GM19099 (cell line): ENCODE measurements around the gene NF1.

Experiments used
- POLR2A ChIP-seq: IDR thresholded peaks from 3 replicates; pipeline ENCODE4 v1.6.1; 2011; ENCODE audit warnings: low read depth; ENCODE audit not compliant: insufficient read length; ENCODE audit errors: extremely low read depth

Gene NF1

GRCh38 chr17:31251970-31252328 lies 157.2 kb downstream of the NF1 start:
- no peak for TF ChIP-seq POLR2A

- TF ChIP-seq POLR2A, result no peak
Observed at GRCh38 chr17:31252741-31253140, 158.0 kb downstream of the NF1 start.

- TF ChIP-seq POLR2A, result no peak
Observed at GRCh38 chr17:31254654-31255053, 159.9 kb downstream of the NF1 start.

GRCh38 chr17:31256936-31257335 lies 162.2 kb downstream of the NF1 start:
- TF ChIP-seq POLR2A, result no peak

GRCh38 chr17:31260151-31260550 lies 165.4 kb downstream of the NF1 start:
- TF ChIP-seq POLR2A, result no peak

- TF ChIP-seq POLR2A, result no peak
Observed at GRCh38 chr17:31261601-31262000, 166.8 kb downstream of the NF1 start.

GRCh38 chr17:31266042-31266441 lies 171.3 kb downstream of the NF1 start:
- TF ChIP-seq POLR2A, result no peak

- TF ChIP-seq POLR2A, result no peak
Observed at GRCh38 chr17:31269036-31269577, 174.3 kb downstream of the NF1 start.

- no peak for TF ChIP-seq POLR2A
Observed at GRCh38 chr17:31269578-31269983, 174.8 kb downstream of the NF1 start.

GRCh38 chr17:31272236-31272635 lies 177.5 kb downstream of the NF1 start:
- TF ChIP-seq POLR2A, result no peak

GRCh38 chr17:31272803-31273202 lies 178.0 kb downstream of the NF1 start:
- no peak for TF ChIP-seq POLR2A

- TF ChIP-seq POLR2A, result no peak
Observed at GRCh38 chr17:31273516-31273915, 178.7 kb downstream of the NF1 start.

GRCh38 chr17:31274252-31274651 lies 179.5 kb downstream of the NF1 start:
- no peak for TF ChIP-seq POLR2A

- TF ChIP-seq POLR2A, result no peak
Observed at GRCh38 chr17:31275116-31275515, 180.3 kb downstream of the NF1 start.

- TF ChIP-seq POLR2A, result no peak
Observed at GRCh38 chr17:31279401-31279800, 184.6 kb downstream of the NF1 start.

- TF ChIP-seq POLR2A, result no peak
Observed at GRCh38 chr17:31281061-31281460, 186.3 kb downstream of the NF1 start.

- no peak for TF ChIP-seq POLR2A
Observed at GRCh38 chr17:31283841-31284240, 189.1 kb downstream of the NF1 start.
